ENCODE measurements around the gene CHST8.
"Not testable (repeated sequence)": the region's sequence is repeated elsewhere in the genome, so short reads cannot be mapped to it uniquely, and the experiment has no call there.

The CHST8 gene

GRCh38 chr19:33815380-33816340 is 193.9 kb downstream of the CHST8 start:
- no peak overlapping the region for H3K4me3 ChIP-seq (replicated peaks; ENCODE audit: low read depth, low read length)
- no peak for TF ChIP-seq CTCF (IDR thresholded peaks at IDR 0.05; ENCODE audit: low read depth, low read length, missing control alignments)
- no peak for DNase-seq (ENCODE audit: extremely low read depth, low read depth)

GRCh38 chr19:33818411-33818810 is 196.7 kb downstream of the CHST8 start:
- TF ChIP-seq CTCF (IDR thresholded peaks at IDR 0.05; ENCODE audit: low read depth, low read length, missing control alignments), result no peak
- no peak overlapping the region for H3K4me3 ChIP-seq (replicated peaks; ENCODE audit: low read depth, low read length)
- DNase-seq (ENCODE audit: extremely low read depth, low read depth), result no peak

- not testable (repeated sequence) for DNase-seq (ENCODE audit: extremely low read depth, low read depth)
These were observed 197.3 kb downstream of the CHST8 start for GRCh38 chr19:33819078-33819477.

GRCh38 chr19:33819506-33819879 is 197.7 kb downstream of the CHST8 start:
- TF ChIP-seq CTCF (IDR thresholded peaks at IDR 0.05; ENCODE audit: low read depth, low read length, missing control alignments), result no peak
- H3K4me3 ChIP-seq (replicated peaks; ENCODE audit: low read depth, low read length), result peak overlapping the region; percentile 34
- no peak for DNase-seq (ENCODE audit: extremely low read depth, low read depth)

More at GRCh38 chr19:33819078-33819477, 197.3 kb downstream of the CHST8 start:
- H3K4me3 ChIP-seq (replicated peaks; ENCODE audit: low read depth, low read length), result not testable (repeated sequence)

- peak overlapping the region; percentile 34 for H3K4me3 ChIP-seq (replicated peaks; ENCODE audit: low read depth, low read length)
- no peak for DNase-seq (ENCODE audit: extremely low read depth, low read depth)
- TF ChIP-seq CTCF (IDR thresholded peaks at IDR 0.05; ENCODE audit: low read depth, low read length, missing control alignments), result no peak
These were observed 198.4 kb downstream of the CHST8 start for GRCh38 chr19:33819880-33820781.

GRCh38 chr19:33821871-33822270 is 200.1 kb downstream of the CHST8 start:
- no peak overlapping the region for H3K4me3 ChIP-seq (replicated peaks; ENCODE audit: low read depth, low read length)
- no peak for DNase-seq (ENCODE audit: extremely low read depth, low read depth)
- no peak for TF ChIP-seq CTCF (IDR thresholded peaks at IDR 0.05; ENCODE audit: low read depth, low read length, missing control alignments)

All from HFF-Myc (cell line).